ENCODE data around the gene GALNT18. TPM values are rescaled to one million over a fixed set of nuclear protein-coding genes. Genes with fewer than 3 reads are reported as not detected.

The GALNT18 gene
- total RNA-seq, 1 donor from 2014 or later, result 2.1 TPM

GRCh38 chr11:11586465-11586864 lies 35.3 kb downstream of the GALNT18 start:
- no peak overlapping the region for H3K27ac Mint-ChIP-seq

GRCh38 chr11:11584937-11585336 lies 36.9 kb downstream of the GALNT18 start:
- Mint-ChIP-seq H3K4me3 (ENCODE audit: low read depth) (no peak overlapping the region), H3K27ac (no peak overlapping the region), H3K36me3 (ENCODE audit: insufficient read depth) (no peaks in the 10 kb centered on the region), H3K9me3 (ENCODE audit: low read depth) (no peaks in the 10 kb centered on the region), H3K27me3 (peaks cover 9% of the 10 kb centered on the region), H3K4me1 (ENCODE audit: low read depth) (peaks cover 2% of the 10 kb centered on the region)
- TF ChIP-seq, protein P1, sequence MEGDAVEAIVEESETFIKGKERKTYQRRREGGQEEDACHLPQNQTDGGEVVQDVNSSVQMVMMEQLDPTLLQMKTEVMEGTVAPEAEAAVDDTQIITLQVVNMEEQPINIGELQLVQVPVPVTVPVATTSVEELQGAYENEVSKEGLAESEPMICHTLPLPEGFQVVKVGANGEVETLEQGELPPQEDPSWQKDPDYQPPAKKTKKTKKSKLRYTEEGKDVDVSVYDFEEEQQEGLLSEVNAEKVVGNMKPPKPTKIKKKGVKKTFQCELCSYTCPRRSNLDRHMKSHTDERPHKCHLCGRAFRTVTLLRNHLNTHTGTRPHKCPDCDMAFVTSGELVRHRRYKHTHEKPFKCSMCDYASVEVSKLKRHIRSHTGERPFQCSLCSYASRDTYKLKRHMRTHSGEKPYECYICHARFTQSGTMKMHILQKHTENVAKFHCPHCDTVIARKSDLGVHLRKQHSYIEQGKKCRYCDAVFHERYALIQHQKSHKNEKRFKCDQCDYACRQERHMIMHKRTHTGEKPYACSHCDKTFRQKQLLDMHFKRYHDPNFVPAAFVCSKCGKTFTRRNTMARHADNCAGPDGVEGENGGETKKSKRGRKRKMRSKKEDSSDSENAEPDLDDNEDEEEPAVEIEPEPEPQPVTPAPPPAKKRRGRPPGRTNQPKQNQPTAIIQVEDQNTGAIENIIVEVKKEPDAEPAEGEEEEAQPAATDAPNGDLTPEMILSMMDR (IDR thresholded peaks at IDR 0.05; ENCODE audit: unreplicated experiment), result no peak
- no peak for DNase-seq (ENCODE audit: low spot score, unreplicated experiment)

More at GRCh38 chr11:11586465-11586864, 35.3 kb downstream of the GALNT18 start:
- DNase-seq (ENCODE audit: low spot score, unreplicated experiment), result no peak
- H3K4me1 Mint-ChIP-seq (ENCODE audit: low read depth), result no peaks in the 10 kb centered on the region
- peaks cover 9% of the 10 kb centered on the region for H3K27me3 Mint-ChIP-seq
- TF ChIP-seq, protein P1 (IDR thresholded peaks at IDR 0.05; ENCODE audit: unreplicated experiment), result no peak
- H3K4me3 Mint-ChIP-seq (ENCODE audit: low read depth), result no peak overlapping the region
- H3K9me3 Mint-ChIP-seq (ENCODE audit: low read depth), result no peaks in the 10 kb centered on the region
- no peaks in the 10 kb centered on the region for H3K36me3 Mint-ChIP-seq (ENCODE audit: insufficient read depth)

- Mint-ChIP-seq H3K4me3 (ENCODE audit: low read depth) (no peak overlapping the region), H3K9me3 (ENCODE audit: low read depth) (no peaks in the 10 kb centered on the region), H3K27me3 (peaks cover 9% of the 10 kb centered on the region), H3K4me1 (ENCODE audit: low read depth) (peaks cover 2% of the 10 kb centered on the region), H3K27ac (no peak overlapping the region), H3K36me3 (ENCODE audit: insufficient read depth) (no peaks in the 10 kb centered on the region)
- TF ChIP-seq, protein P1 (IDR thresholded peaks at IDR 0.05; ENCODE audit: unreplicated experiment), result no peak
- no peak for DNase-seq (ENCODE audit: low spot score, unreplicated experiment)
Observed at GRCh38 chr11:11584530-11584810, 37.3 kb downstream of the GALNT18 start.

- Mint-ChIP-seq H3K27me3 (peaks cover 9% of the 10 kb centered on the region), H3K9me3 (ENCODE audit: low read depth) (no peaks in the 10 kb centered on the region), H3K36me3 (ENCODE audit: insufficient read depth) (no peaks in the 10 kb centered on the region), H3K4me1 (ENCODE audit: low read depth) (peaks cover 5% of the 10 kb centered on the region), H3K27ac (no peak overlapping the region), H3K4me3 (ENCODE audit: low read depth) (no peak overlapping the region)
- no peak for DNase-seq (ENCODE audit: low spot score, unreplicated experiment)
- TF ChIP-seq, protein P1 (IDR thresholded peaks at IDR 0.05; ENCODE audit: unreplicated experiment), result no peak
Observed at GRCh38 chr11:11583801-11584529, 37.8 kb downstream of the GALNT18 start.

GRCh38 chr11:11582011-11582701 lies 39.6 kb downstream of the GALNT18 start:
- Mint-ChIP-seq H3K4me1 (ENCODE audit: low read depth) (peaks cover 6% of the 10 kb centered on the region), H3K4me3 (ENCODE audit: low read depth) (no peak overlapping the region), H3K36me3 (ENCODE audit: insufficient read depth) (no peaks in the 10 kb centered on the region), H3K9me3 (ENCODE audit: low read depth) (no peaks in the 10 kb centered on the region), H3K27ac (no peak overlapping the region), H3K27me3 (peaks cover 4% of the 10 kb centered on the region)
- DNase-seq (ENCODE audit: low spot score, unreplicated experiment), result no peak
- TF ChIP-seq, protein P1 (IDR thresholded peaks at IDR 0.05; ENCODE audit: unreplicated experiment), result no peak

Measured in progenitor cell of endocrine pancreas (in vitro differentiated cells).